Measurements from ENCODE around the gene BTNL9.

The BTNL9 gene

GRCh38 chr5:181061645-181062044 is 21.6 kb downstream of the BTNL9 start:
- no peak for DNase-seq (ENCODE audit: low read depth)
- no peak overlapping the region for H3K4me3 ChIP-seq (ENCODE audit: low read depth, low read length)
- no peak for TF ChIP-seq CTCF (IDR thresholded peaks at IDR 0.05; ENCODE audit: insufficient read depth, low read depth, low read length, missing control alignments)

- DNase-seq (ENCODE audit: low read depth), result no peak
- no peak overlapping the region for H3K4me3 ChIP-seq (ENCODE audit: low read depth, low read length)
- TF ChIP-seq CTCF (IDR thresholded peaks at IDR 0.05; ENCODE audit: insufficient read depth, low read depth, low read length, missing control alignments), result no peak
Measured at GRCh38 chr5:181062631-181063030, 22.6 kb downstream of the BTNL9 start.

- no peak for DNase-seq (ENCODE audit: low read depth)
- H3K4me3 ChIP-seq (ENCODE audit: low read depth, low read length), result no peak overlapping the region
- TF ChIP-seq CTCF (IDR thresholded peaks at IDR 0.05; ENCODE audit: insufficient read depth, low read depth, low read length, missing control alignments), result no peak
Measured at GRCh38 chr5:181063514-181063913, 23.4 kb downstream of the BTNL9 start.

GRCh38 chr5:181064987-181065386 is 24.9 kb downstream of the BTNL9 start:
- no peak for DNase-seq (ENCODE audit: low read depth)
- TF ChIP-seq CTCF (IDR thresholded peaks at IDR 0.05; ENCODE audit: insufficient read depth, low read depth, low read length, missing control alignments), result no peak
- H3K4me3 ChIP-seq (ENCODE audit: low read depth, low read length), result no peak overlapping the region

- TF ChIP-seq CTCF (IDR thresholded peaks at IDR 0.05; ENCODE audit: insufficient read depth, low read depth, low read length, missing control alignments), result no peak
- no peak overlapping the region for H3K4me3 ChIP-seq (ENCODE audit: low read depth, low read length)
Measured at GRCh38 chr5:181069767-181070491, 29.9 kb downstream of the BTNL9 start.

GRCh38 chr5:181070523-181070922 is 30.5 kb downstream of the BTNL9 start:
- no peak for TF ChIP-seq CTCF (IDR thresholded peaks at IDR 0.05; ENCODE audit: insufficient read depth, low read depth, low read length, missing control alignments)
- DNase-seq (ENCODE audit: low read depth), result no peak
- H3K4me3 ChIP-seq (ENCODE audit: low read depth, low read length), result no peak overlapping the region

More at GRCh38 chr5:181069767-181070491, 29.9 kb downstream of the BTNL9 start:
- DNase-seq (ENCODE audit: low read depth), result no peak

- DNase-seq (ENCODE audit: low read depth), result no peak
- TF ChIP-seq CTCF (IDR thresholded peaks at IDR 0.05; ENCODE audit: insufficient read depth, low read depth, low read length, missing control alignments), result no peak
- H3K4me3 ChIP-seq (ENCODE audit: low read depth, low read length), result no peak overlapping the region
Measured at GRCh38 chr5:181071257-181071656, 31.2 kb downstream of the BTNL9 start.

Data from GM12865 (cell line).